ENCODE data around the gene MUC5AC. TPM values are rescaled to one million over a fixed set of nuclear protein-coding genes. Genes with fewer than 3 reads are reported as not detected.

Gene MUC5AC
- total RNA-seq, 2 experiments from 2014 or later, result not detected

DNA sequence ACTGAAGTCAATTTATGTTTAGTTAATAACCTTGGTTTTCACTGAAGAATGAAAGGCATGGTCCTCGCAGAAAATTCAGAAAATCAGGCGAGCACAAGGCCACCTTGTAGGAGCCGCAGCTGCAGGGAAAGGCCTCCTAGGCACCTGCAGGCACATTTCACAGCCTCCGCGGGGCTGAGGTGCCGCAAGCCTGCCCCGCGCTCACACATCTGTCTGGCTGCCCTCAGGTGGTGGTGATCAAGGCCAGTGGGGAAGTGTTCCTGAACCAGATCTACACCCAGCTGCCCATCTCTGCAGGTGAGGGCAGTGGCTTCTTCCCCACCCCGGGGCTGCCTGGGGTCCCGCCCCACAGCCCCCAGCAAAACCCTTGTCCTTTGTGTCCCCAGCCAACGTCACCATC is 10.5 kb downstream of the MUC5AC start:
- no peaks in the 10 kb centered on the region for H3K4me1 ChIP-seq (ENCODE audit: insufficient read depth, low read length)
- ATAC-seq (ENCODE audit: poor library complexity) (no peak), DNase-seq (no peak)
- Mint-ChIP-seq H3K27ac (no peak overlapping the region), H3K4me1 (ENCODE audit: low read depth) (no peaks in the 10 kb centered on the region), H3K27me3 (no peaks in the 10 kb centered on the region), H3K9me3 (no peaks in the 10 kb centered on the region), H3K4me3 (no peak overlapping the region), H3K36me3 (ENCODE audit: low read depth) (no peaks in the 10 kb centered on the region)
- H3K27ac ChIP-seq (ENCODE audit: low read depth in 1 of 2, low read length in 2 of 2), result no peak overlapping the region
- no peaks in the 10 kb centered on the region for H3K27me3 ChIP-seq (ENCODE audit: control insufficient read depth in 1 of 2, insufficient read depth in 2 of 2, low read length in 2 of 2)
- peaks cover 0 to 31% of the 10 kb centered on the region in 2 experiments for H3K9me3 ChIP-seq (ENCODE audit: control insufficient read depth in 1 of 2, insufficient read depth in 1 of 2, low read length in 2 of 2)
- TF ChIP-seq, protein P1, sequence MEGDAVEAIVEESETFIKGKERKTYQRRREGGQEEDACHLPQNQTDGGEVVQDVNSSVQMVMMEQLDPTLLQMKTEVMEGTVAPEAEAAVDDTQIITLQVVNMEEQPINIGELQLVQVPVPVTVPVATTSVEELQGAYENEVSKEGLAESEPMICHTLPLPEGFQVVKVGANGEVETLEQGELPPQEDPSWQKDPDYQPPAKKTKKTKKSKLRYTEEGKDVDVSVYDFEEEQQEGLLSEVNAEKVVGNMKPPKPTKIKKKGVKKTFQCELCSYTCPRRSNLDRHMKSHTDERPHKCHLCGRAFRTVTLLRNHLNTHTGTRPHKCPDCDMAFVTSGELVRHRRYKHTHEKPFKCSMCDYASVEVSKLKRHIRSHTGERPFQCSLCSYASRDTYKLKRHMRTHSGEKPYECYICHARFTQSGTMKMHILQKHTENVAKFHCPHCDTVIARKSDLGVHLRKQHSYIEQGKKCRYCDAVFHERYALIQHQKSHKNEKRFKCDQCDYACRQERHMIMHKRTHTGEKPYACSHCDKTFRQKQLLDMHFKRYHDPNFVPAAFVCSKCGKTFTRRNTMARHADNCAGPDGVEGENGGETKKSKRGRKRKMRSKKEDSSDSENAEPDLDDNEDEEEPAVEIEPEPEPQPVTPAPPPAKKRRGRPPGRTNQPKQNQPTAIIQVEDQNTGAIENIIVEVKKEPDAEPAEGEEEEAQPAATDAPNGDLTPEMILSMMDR (IDR thresholded peaks at IDR 0.05), result no peak
- intact Hi-C loops (cut with DNase I, micrococcal nuclease), result no loop called here
- no peaks in the 10 kb centered on the region for H3K36me3 ChIP-seq (ENCODE audit: insufficient read depth, low read length)
- POLR2A ChIA-PET, result no interaction called here
- H3K4me3 ChIP-seq (ENCODE audit: low read length), result no peak overlapping the region
- CTCF ChIA-PET, result no interaction called here

DNA sequence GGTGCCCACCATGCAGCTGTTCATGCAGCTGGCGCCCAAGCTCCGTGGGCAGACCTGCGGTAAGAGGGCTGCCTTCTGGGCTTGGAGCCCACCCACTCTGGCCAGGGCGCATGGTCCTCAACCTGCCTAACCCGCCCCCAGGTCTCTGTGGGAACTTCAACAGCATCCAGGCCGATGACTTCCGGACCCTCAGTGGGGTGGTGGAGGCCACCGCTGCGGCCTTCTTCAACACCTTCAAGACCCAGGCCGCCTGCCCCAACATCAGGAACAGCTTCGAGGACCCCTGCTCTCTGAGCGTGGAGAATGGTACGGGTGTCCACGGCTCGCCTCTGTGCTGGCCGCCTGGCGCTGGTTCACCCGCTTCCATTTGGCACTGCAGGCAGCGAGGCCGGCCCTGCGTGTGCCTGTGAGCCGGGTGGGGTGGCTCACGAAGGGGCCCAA is 11.0 kb downstream of the MUC5AC start:
- H3K4me3 ChIP-seq (ENCODE audit: low read length), result no peak overlapping the region
- no peaks in the 10 kb centered on the region for H3K27me3 Mint-ChIP-seq
- DNase-seq (no peak), ATAC-seq (ENCODE audit: poor library complexity) (no peak)
- ChIA-PET POLR2A (no interaction called here), CTCF (no interaction called here)
- H3K27ac ChIP-seq (ENCODE audit: low read depth in 1 of 2, low read length in 2 of 2), result no peak overlapping the region
- no peaks in the 10 kb centered on the region for H3K4me1 ChIP-seq (ENCODE audit: insufficient read depth, low read length)
- no peaks in the 10 kb centered on the region for H3K27me3 ChIP-seq (ENCODE audit: control insufficient read depth in 1 of 2, insufficient read depth in 2 of 2, low read length in 2 of 2)
- intact Hi-C loops (cut with DNase I, micrococcal nuclease), result no loop called here
- H3K9me3 Mint-ChIP-seq, result no peaks in the 10 kb centered on the region
- H3K4me3 Mint-ChIP-seq, result no peak overlapping the region
- H3K27ac Mint-ChIP-seq, result no peak overlapping the region
- no peaks in the 10 kb centered on the region for H3K36me3 Mint-ChIP-seq (ENCODE audit: low read depth)
- H3K4me1 Mint-ChIP-seq (ENCODE audit: low read depth), result no peaks in the 10 kb centered on the region
- TF ChIP-seq, protein P1 (IDR thresholded peaks at IDR 0.05), result no peak
- no peaks in the 10 kb centered on the region for H3K36me3 ChIP-seq (ENCODE audit: insufficient read depth, low read length)
- peaks cover 0 to 31% of the 10 kb centered on the region in 2 experiments for H3K9me3 ChIP-seq (ENCODE audit: control insufficient read depth in 1 of 2, insufficient read depth in 1 of 2, low read length in 2 of 2)

DNA sequence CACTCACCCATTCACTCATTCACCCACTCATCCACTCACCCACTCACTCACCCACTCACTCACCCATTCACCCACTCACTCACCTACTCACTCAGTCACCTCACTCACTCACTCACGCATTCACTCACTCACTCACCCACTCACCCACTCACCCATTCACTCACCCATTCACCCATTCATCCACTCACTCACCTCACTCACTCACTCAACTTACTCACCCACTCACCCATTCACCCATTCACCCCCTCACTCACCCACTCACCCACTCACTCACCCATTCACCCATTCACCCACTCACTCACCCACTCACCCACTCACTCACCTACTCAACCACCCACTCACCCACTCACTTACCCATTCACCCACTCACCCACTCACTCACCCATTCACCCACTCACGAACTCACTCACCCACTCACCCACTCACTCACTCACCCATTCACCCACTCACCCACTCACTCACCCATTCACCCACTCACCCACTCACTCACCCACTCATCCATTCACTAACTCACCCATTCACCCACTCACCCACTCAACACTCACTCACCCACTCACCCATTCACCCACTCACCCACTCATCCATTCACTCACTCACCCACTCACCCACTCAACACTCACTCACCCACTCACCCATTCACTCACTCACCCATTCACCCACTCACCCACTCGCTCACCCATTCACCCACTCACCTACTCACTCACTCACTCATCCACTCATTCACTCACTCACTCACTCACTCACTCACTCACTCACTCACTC is 13.7 kb downstream of the MUC5AC start:
- DNase-seq (no peak), ATAC-seq (ENCODE audit: poor library complexity) (no peak)
- Mint-ChIP-seq H3K4me1 (ENCODE audit: low read depth) (no peaks in the 10 kb centered on the region), H3K27me3 (no peaks in the 10 kb centered on the region), H3K36me3 (ENCODE audit: low read depth) (no peaks in the 10 kb centered on the region), H3K4me3 (no peak overlapping the region), H3K27ac (no peak overlapping the region), H3K9me3 (peaks cover 5% of the 10 kb centered on the region)
- intact Hi-C loops (cut with DNase I, micrococcal nuclease), result no loop called here
- Histone ChIP-seq H3K4me1 (ENCODE audit: insufficient read depth, low read length) (no peaks in the 10 kb centered on the region), H3K36me3 (ENCODE audit: insufficient read depth, low read length) (no peaks in the 10 kb centered on the region), H3K27ac (ENCODE audit: low read depth in 1 of 2, low read length in 2 of 2) (no peak overlapping the region), H3K27me3 (ENCODE audit: control insufficient read depth in 1 of 2, insufficient read depth in 2 of 2, low read length in 2 of 2) (no peaks in the 10 kb centered on the region), H3K4me3 (ENCODE audit: low read length) (no peak overlapping the region), H3K9me3 (ENCODE audit: control insufficient read depth in 1 of 2, insufficient read depth in 1 of 2, low read length in 2 of 2) (peaks cover 0 to 54% of the 10 kb centered on the region in 2 experiments)
- TF ChIP-seq, protein P1 (IDR thresholded peaks at IDR 0.05), result no peak
- ChIA-PET CTCF (no interaction called here), POLR2A (no interaction called here)
